B cell (primary cell): Measurements from ENCODE around the gene COL28A1.

ENCODE experiments used
- EZH2 ChIP-seq: IDR thresholded peaks from 2 replicates; pipeline ENCODE4 v1.6.1; 2012; ENCODE audit warnings: borderline replicate concordance, low read depth, mild to moderate bottlenecking, moderate library complexity, low read length; ENCODE audit not compliant: insufficient read depth, poor library complexity, severe bottlenecking
- TF ChIP-seq, protein P1 (sequence below): fragments of 200-600 bp; IDR thresholded peaks from one replicate; pipeline ENCODE4 v1.8.0; 2022; ENCODE audit warnings: antibody characterized with exemption, mild to moderate bottlenecking

DNA sequence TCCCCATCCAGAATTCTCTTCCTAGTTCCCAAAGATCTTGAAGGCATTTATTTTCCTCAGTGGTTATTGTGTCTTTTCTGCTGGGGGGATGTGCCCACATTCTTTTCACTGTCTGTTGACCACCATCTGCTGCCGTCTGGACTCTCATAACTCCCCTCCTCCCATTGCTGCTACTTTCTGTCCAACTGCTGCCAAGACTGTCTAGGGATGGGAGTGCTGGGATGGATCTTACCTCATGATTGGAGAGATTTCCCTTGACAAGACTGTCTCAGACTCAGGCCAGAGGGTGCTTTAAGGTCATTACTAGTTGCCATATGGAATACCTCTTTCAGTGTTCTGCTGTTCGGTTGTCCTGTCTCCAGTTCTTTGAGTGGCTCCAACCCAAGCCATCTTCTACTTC is 211.8 kb downstream of the COL28A1 start:
- TF ChIP-seq, protein P1, sequence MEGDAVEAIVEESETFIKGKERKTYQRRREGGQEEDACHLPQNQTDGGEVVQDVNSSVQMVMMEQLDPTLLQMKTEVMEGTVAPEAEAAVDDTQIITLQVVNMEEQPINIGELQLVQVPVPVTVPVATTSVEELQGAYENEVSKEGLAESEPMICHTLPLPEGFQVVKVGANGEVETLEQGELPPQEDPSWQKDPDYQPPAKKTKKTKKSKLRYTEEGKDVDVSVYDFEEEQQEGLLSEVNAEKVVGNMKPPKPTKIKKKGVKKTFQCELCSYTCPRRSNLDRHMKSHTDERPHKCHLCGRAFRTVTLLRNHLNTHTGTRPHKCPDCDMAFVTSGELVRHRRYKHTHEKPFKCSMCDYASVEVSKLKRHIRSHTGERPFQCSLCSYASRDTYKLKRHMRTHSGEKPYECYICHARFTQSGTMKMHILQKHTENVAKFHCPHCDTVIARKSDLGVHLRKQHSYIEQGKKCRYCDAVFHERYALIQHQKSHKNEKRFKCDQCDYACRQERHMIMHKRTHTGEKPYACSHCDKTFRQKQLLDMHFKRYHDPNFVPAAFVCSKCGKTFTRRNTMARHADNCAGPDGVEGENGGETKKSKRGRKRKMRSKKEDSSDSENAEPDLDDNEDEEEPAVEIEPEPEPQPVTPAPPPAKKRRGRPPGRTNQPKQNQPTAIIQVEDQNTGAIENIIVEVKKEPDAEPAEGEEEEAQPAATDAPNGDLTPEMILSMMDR, result no peak
- TF ChIP-seq EZH2, result no peak
